ENCODE results near the gene DOCK2. TPM values are rescaled to one million over a fixed set of nuclear protein-coding genes. Genes with fewer than 3 reads are reported as not detected.
A peak's percentile ranks its signal among the peaks of the same experiment; 100 is the strongest.

DOCK2 gene
- total RNA-seq, 1 experiment from 2014 or later, result 0.42 TPM

DNA sequence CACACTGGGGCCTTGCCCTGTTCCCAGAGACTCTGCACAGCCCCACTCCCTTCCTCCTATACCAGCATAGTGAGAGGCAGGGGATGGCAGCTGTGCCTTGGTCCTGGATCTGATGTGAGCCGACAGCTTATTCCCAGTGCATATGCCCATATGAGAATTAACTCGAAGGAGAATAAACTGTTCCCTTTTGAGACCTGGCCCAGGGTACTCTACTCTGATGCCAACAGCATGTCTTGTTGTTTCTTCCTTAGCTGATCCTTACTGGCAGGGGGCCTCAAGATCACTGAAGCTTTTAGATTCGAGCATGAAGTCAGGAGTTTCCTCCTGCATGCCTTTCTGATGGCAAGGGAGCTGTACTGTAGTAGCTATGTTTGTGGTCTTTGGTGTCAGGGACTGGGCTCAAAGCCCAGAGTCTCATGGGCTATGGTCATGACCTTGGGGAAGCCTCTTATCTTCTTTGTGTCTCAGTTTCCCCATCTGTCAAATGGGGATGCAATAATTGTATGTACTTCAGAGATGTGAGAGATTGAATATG lies 57.1 kb downstream of the DOCK2 start:
- TF ChIP-seq, protein P1, sequence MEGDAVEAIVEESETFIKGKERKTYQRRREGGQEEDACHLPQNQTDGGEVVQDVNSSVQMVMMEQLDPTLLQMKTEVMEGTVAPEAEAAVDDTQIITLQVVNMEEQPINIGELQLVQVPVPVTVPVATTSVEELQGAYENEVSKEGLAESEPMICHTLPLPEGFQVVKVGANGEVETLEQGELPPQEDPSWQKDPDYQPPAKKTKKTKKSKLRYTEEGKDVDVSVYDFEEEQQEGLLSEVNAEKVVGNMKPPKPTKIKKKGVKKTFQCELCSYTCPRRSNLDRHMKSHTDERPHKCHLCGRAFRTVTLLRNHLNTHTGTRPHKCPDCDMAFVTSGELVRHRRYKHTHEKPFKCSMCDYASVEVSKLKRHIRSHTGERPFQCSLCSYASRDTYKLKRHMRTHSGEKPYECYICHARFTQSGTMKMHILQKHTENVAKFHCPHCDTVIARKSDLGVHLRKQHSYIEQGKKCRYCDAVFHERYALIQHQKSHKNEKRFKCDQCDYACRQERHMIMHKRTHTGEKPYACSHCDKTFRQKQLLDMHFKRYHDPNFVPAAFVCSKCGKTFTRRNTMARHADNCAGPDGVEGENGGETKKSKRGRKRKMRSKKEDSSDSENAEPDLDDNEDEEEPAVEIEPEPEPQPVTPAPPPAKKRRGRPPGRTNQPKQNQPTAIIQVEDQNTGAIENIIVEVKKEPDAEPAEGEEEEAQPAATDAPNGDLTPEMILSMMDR (IDR thresholded peaks at IDR 0.05; ENCODE audit: unreplicated experiment), result no peak
- H3K27me3 Mint-ChIP-seq (ENCODE audit: insufficient read depth, unreplicated experiment), result no peaks in the 10 kb centered on the region
- ChIA-PET CTCF (interaction anchor here (0.6 to 2.0 kb wide), 4 partner anchors 7 to 286 kb away, joined by 3 to 13 read pairs (median 4); partner anchors contain the start of gene INSYN2B), POLR2A (interaction anchor here (0.6 to 1.2 kb wide), 2 partner anchors 13 to 94 kb away, joined by 3 to 5 read pairs; no protein-coding TSS in a partner anchor)
- BruUV-seq (replicated peaks), result no TSS peak
- H3K27ac Mint-ChIP-seq (ENCODE audit: low read depth, unreplicated experiment), result no peak overlapping the region
- H3K9me3 Mint-ChIP-seq (ENCODE audit: unreplicated experiment), result no peaks in the 10 kb centered on the region
- H3K4me1 Mint-ChIP-seq (ENCODE audit: insufficient read depth, unreplicated experiment), result peaks cover 39% of the 10 kb centered on the region
- DNase-seq (ENCODE audit: unreplicated experiment), result no peak
- H3K36me3 Mint-ChIP-seq (ENCODE audit: insufficient read depth, unreplicated experiment), result no peaks in the 10 kb centered on the region
- H3K4me3 Mint-ChIP-seq (ENCODE audit: unreplicated experiment), result no peak overlapping the region
- intact Hi-C loops (cut with micrococcal nuclease), result no loop called here

DNA sequence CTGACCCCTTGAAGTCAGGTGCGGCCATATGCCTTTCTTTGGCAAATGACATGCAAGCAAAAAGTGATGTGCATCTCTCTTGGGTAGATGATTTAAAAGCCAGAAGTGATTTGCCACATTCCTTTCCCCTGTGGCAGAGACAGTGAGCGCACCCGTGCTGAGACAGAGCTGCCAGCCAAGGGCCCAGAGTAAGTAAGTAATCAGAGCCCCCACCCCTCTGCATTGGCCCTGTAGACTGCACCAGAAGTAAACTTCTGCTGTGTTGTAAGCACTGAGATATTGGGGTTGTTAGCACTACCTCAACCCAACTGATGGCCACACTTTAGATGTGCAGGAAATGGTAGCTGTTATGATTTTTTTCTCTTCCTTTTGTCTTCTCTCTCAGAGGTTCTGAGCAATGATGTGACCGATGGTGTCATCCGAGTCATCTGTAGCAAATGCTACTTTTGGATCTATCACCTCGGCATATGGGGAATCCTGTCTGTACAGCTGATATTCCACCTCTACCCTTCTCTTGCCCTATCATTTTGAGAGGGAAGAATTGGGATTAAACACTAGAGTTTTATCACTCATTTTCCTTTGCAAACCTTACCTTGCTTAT lies 58.0 kb downstream of the DOCK2 start:
- POLR2A ChIA-PET, result interaction anchor here (0.8 kb wide), 1 partner anchor 21 kb away, joined by 3 read pairs; no protein-coding TSS in a partner anchor
- DNase-seq (ENCODE audit: unreplicated experiment), result no peak
- CTCF ChIA-PET, result interaction anchor here (0.6 to 2.0 kb wide), 4 partner anchors 12 to 286 kb away, joined by 3 to 13 read pairs (median 4); partner anchors contain the start of gene INSYN2B
- Mint-ChIP-seq H3K27me3 (ENCODE audit: insufficient read depth, unreplicated experiment) (no peaks in the 10 kb centered on the region), H3K4me1 (ENCODE audit: insufficient read depth, unreplicated experiment) (peaks cover 39% of the 10 kb centered on the region), H3K9me3 (ENCODE audit: unreplicated experiment) (no peaks in the 10 kb centered on the region), H3K36me3 (ENCODE audit: insufficient read depth, unreplicated experiment) (no peaks in the 10 kb centered on the region), H3K27ac (ENCODE audit: low read depth, unreplicated experiment) (peak overlapping the region; percentile 14), H3K4me3 (ENCODE audit: unreplicated experiment) (no peak overlapping the region)
- intact Hi-C loops (cut with micrococcal nuclease), result loop anchor here (5.0 kb wide), 1 partner anchor 343 kb away; no protein-coding TSS in a partner anchor
- no TSS peak for BruUV-seq (replicated peaks)
- TF ChIP-seq, protein P1 (IDR thresholded peaks at IDR 0.05; ENCODE audit: unreplicated experiment), result no peak

DNA sequence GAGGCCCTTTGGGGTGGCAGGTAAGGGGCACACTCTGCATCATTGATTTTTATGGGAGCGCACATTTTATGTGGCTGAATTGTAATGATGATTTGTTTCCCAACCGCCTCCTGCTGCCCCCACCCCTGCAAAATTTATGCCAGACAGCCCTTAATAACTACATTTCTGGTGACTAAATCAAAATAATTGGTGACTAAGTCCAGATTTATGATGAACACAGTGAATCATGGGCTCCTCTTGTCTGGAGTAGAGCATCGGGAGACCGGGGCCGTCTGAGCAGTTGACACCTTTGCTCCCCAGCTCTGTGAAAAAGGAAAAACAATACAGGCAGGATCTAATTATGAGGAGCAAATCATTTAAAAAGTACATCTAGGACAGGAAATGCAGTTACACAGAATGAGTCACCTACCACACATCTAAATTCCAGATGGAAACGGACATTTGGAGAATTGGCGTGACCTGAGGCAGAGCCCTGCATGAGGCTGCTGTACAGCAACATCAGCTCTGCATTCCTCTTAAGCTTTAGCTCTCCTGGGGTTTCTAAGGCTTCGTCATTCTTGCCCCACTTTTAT lies 58.9 kb downstream of the DOCK2 start:
- CTCF ChIA-PET, result interaction anchor here (0.5 to 1.8 kb wide), 10 partner anchors 15 to 1636 kb away, joined by 3 to 5 read pairs (median 3); no protein-coding TSS in a partner anchor
- H3K27ac Mint-ChIP-seq (ENCODE audit: low read depth, unreplicated experiment), result peak overlapping the region; percentile 14

More for the DNA sequence above, 58.9 kb downstream of the DOCK2 start:
- POLR2A ChIA-PET, result interaction anchor here (1.0 to 1.6 kb wide), 3 partner anchors 9 to 17 kb away, joined by 3 to 4 read pairs (median 3); no protein-coding TSS in a partner anchor
- no peaks in the 10 kb centered on the region for H3K36me3 Mint-ChIP-seq (ENCODE audit: insufficient read depth, unreplicated experiment)
- no TSS peak for BruUV-seq (replicated peaks)
- TF ChIP-seq, protein P1 (IDR thresholded peaks at IDR 0.05; ENCODE audit: unreplicated experiment), result no peak
- peak; percentile 89 for DNase-seq (ENCODE audit: unreplicated experiment)
- no peaks in the 10 kb centered on the region for H3K27me3 Mint-ChIP-seq (ENCODE audit: insufficient read depth, unreplicated experiment)
- intact Hi-C loops (cut with micrococcal nuclease), result loop anchor here (1.0 to 5.0 kb wide), 2 partner anchors 113 to 344 kb away; partner anchors contain the start of gene SPDL1
- no peaks in the 10 kb centered on the region for H3K9me3 Mint-ChIP-seq (ENCODE audit: unreplicated experiment)
- H3K4me1 Mint-ChIP-seq (ENCODE audit: insufficient read depth, unreplicated experiment), result peaks cover 39% of the 10 kb centered on the region
- H3K4me3 Mint-ChIP-seq (ENCODE audit: unreplicated experiment), result peak overlapping the region; percentile 46
